Measurements from ENCODE around the gene LIMK2. TPM values are rescaled to one million over a fixed set of nuclear protein-coding genes. Genes with fewer than 3 reads are reported as not detected.

The LIMK2 gene
- total and polyA plus RNA-seq, 8 donors = 19.9 to 541 (median 97.2) TPM

DNA sequence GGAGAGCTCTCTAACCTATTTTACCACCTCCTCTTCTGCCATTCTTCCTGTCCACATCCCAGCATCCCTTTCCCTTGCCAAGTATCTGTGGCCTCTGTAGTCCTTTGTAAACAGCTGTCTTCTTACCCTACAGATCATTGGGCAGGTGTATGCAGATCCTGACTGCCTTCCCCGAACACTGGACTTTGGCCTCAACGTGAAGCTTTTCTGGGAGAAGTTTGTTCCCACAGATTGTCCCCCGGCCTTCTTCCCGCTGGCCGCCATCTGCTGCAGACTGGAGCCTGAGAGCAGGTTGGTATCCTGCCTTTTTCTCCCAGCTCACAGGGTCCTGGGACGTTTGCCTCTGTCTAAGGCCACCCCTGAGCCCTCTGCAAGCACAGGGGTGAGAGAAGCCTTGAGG is 62.9 kb downstream of the LIMK2 start:
- Histone ChIP-seq H3K4me1 (peaks cover 23 to 69% (median 53%) of the 10 kb centered on the region in 4 donors), H3K36me3 (peaks cover 42 to 97% (median 93%) of the 10 kb centered on the region in 4 donors), H3K27me3 (no peaks in the 10 kb centered on the region), H3K27ac (peak overlapping the region in 4 of 5 donors; percentile 29 to 44 (median 42)), H3K4me3 (no peak overlapping the region), H3K9me3 (no peaks in the 10 kb centered on the region)
- WGBS, 5 donors = 34 to 54% (median 52%) methylated on average over 6 of the region's 6 CpGs
- intact Hi-C loops (cut with DNase I; ENCODE audit: low total_unique reads) = no loop called here
- no peak for DNase-seq
- TF ChIP-seq CTCF (IDR thresholded peaks at IDR 0.05) (no peak), POLR2A (IDR thresholded peaks at IDR 0.05) (no peak)

GRCh38 chr22:31275576-31275975 is 63.5 kb downstream of the LIMK2 start:
- intact Hi-C loops (cut with DNase I; ENCODE audit: low total_unique reads) = no loop called here
- TF ChIP-seq CTCF (IDR thresholded peaks at IDR 0.05) (no peak), EP300 (IDR thresholded peaks at IDR 0.05) (no peak), POLR2A (IDR thresholded peaks at IDR 0.05) (no peak), POLR2AphosphoS5 (IDR thresholded peaks at IDR 0.05) (no peak)
- Histone ChIP-seq H3K4me1 (peaks cover 23 to 69% (median 56%) of the 10 kb centered on the region in 4 donors), H3K27me3 (no peaks in the 10 kb centered on the region), H3K27ac (peak overlapping the region in 2 of 5 donors; percentile 44 to 46), H3K4me3 (no peak overlapping the region), H3K9me3 (no peaks in the 10 kb centered on the region), H3K36me3 (peaks cover 47 to 97% (median 93%) of the 10 kb centered on the region in 4 donors)
- DNase-seq = no peak
- 48 to 75% (median 59%) methylated on average over 5 of the region's 5 CpGs for WGBS, 5 donors

GRCh38 chr22:31276426-31277167 is 64.5 kb downstream of the LIMK2 start:
- no peaks in the 10 kb centered on the region for H3K9me3 ChIP-seq
- intact Hi-C loops (cut with DNase I; ENCODE audit: low total_unique reads) = no loop called here
- 89 to 94% (median 92%) methylated on average over 50 to 69 of the region's 69 CpGs for WGBS, 5 donors
- TF ChIP-seq POLR2AphosphoS5 (IDR thresholded peaks at IDR 0.05) (no peak), CTCF (IDR thresholded peaks at IDR 0.05) (no peak), POLR2A (IDR thresholded peaks at IDR 0.05) (no peak), EP300 (IDR thresholded peaks at IDR 0.05) (no peak)
- H3K36me3 ChIP-seq = peaks cover 56 to 97% (median 93%) of the 10 kb centered on the region in 4 donors
- peaks cover 23 to 65% (median 55%) of the 10 kb centered on the region in 4 donors for H3K4me1 ChIP-seq
- no peak for DNase-seq
- H3K4me3 ChIP-seq = no peak overlapping the region
- no peak overlapping the region for H3K27ac ChIP-seq
- no peaks in the 10 kb centered on the region for H3K27me3 ChIP-seq

DNA sequence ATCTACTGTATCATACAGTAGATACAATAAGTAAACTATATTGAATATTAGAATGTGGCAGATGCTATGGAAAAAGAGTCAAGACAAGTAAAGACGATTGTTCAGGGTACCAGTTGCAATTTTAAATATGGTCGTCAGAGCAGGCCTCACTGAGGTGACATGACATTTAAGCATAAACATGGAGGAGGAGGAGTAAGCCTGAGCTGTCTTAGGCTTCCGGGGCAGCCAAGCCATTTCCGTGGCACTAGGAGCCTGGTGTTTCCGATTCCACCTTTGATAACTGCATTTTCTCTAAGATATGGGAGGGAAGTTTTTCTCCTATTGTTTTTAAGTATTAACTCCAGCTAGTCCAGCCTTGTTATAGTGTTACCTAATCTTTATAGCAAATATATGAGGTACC is 65.6 kb downstream of the LIMK2 start:
- H3K4me1 ChIP-seq = peaks cover 18 to 67% (median 54%) of the 10 kb centered on the region in 4 donors
- H3K4me3 ChIP-seq = no peak overlapping the region
- H3K27me3 ChIP-seq = no peaks in the 10 kb centered on the region
- peaks cover 67 to 97% (median 94%) of the 10 kb centered on the region in 4 donors for H3K36me3 ChIP-seq
- TF ChIP-seq EP300 (IDR thresholded peaks at IDR 0.05) (no peak), POLR2AphosphoS5 (IDR thresholded peaks at IDR 0.05) (no peak), POLR2A (IDR thresholded peaks at IDR 0.05) (no peak), CTCF (IDR thresholded peaks at IDR 0.05) (no peak)
- peak overlapping the region; percentile 49 to 80 (median 74) for H3K27ac ChIP-seq
- 38 to 51% (median 44%) methylated on average over 5 of the region's 5 CpGs for WGBS, 5 donors
- H3K9me3 ChIP-seq = no peaks in the 10 kb centered on the region
- intact Hi-C loops (cut with DNase I; ENCODE audit: low total_unique reads) = no loop called here
- no peak for DNase-seq

Data from stomach (tissue), 9 donors.